ENCODE data around the gene APOBEC2. TPM values are rescaled to one million over a fixed set of nuclear protein-coding genes. Genes with fewer than 3 reads are reported as not detected.
"Not testable (repeated sequence)": the region's sequence is repeated elsewhere in the genome, so short reads cannot be mapped to it uniquely, and the experiment has no call there.

APOBEC2 gene
- total and polyA plus RNA-seq, 4 experiments from 2014 or later = 0.44 to 0.91 TPM; not detected in 2

- H3K27me3 ChIP-seq (ENCODE audit: insufficient read depth, low read length) = no peaks in the 10 kb centered on the region
- H3K9me3 Mint-ChIP-seq = peaks cover 0 to 5% (median under 1%) of the 10 kb centered on the region in 8 donors
- H3K36me3 Mint-ChIP-seq = peaks cover 0 to 15% of the 10 kb centered on the region in 2 donors
- no peak overlapping the region for H3K4me3 Mint-ChIP-seq
- H3K4me3 ChIP-seq (ENCODE audit: low read length in 2 of 2) = no peak overlapping the region
- H3K4me1 ChIP-seq (ENCODE audit: insufficient read depth, low read length) = no peaks in the 10 kb centered on the region
- H3K36me3 ChIP-seq (ENCODE audit: insufficient read depth, low read length) = no peaks in the 10 kb centered on the region
- intact Hi-C loops (cut with micrococcal nuclease) = no loop called here
- ChIA-PET CTCF (ENCODE audit: partially characterized antibody) (interaction anchor here (0.8 to 9.5 kb wide), 6 partner anchors 11 to 55 kb away, joined by 3 to 88 read pairs (median 6); no protein-coding TSS in a partner anchor), POLR2A (ENCODE audit: partially characterized antibody) (no interaction called here)
- H3K27me3 Mint-ChIP-seq = peaks cover 2 to 4% of the 10 kb centered on the region in 2 donors
- H3K4me1 Mint-ChIP-seq = no peaks in the 10 kb centered on the region
- no peak overlapping the region for H3K27ac Mint-ChIP-seq
- H3K9me3 ChIP-seq (ENCODE audit: control insufficient read depth in 1 of 2, low read length in 2 of 2) = no peaks in the 10 kb centered on the region
- no peak overlapping the region for H3K27ac ChIP-seq (ENCODE audit: low read depth, low read length)
- no peak for DNase-seq
Measured at GRCh38 chr6:41014780-41015179, 38.2 kb upstream of the APOBEC2 start.

GRCh38 chr6:41015860-41016259, 37.1 kb upstream of the APOBEC2 start:
- H3K4me3 ChIP-seq (ENCODE audit: low read length in 2 of 2); H3K27me3 ChIP-seq (ENCODE audit: insufficient read depth, low read length); H3K4me1 Mint-ChIP-seq; H3K9me3 Mint-ChIP-seq; H3K4me1 ChIP-seq (ENCODE audit: insufficient read depth, low read length); H3K27ac ChIP-seq (ENCODE audit: low read depth, low read length); intact Hi-C loops (cut with micrococcal nuclease); H3K27ac Mint-ChIP-seq; DNase-seq; H3K36me3 ChIP-seq (ENCODE audit: insufficient read depth, low read length); H3K4me3 Mint-ChIP-seq; H3K9me3 ChIP-seq (ENCODE audit: control insufficient read depth in 1 of 2, low read length in 2 of 2); POLR2A ChIA-PET (ENCODE audit: partially characterized antibody); H3K27me3 Mint-ChIP-seq: not testable (repeated sequence)
- H3K36me3 Mint-ChIP-seq = peaks cover 0 to 13% of the 10 kb centered on the region in 2 donors
- CTCF ChIA-PET (ENCODE audit: partially characterized antibody) = interaction anchor here (1.5 to 9.5 kb wide), 2 partner anchors 11 to 17 kb away, joined by 8 to 88 read pairs; no protein-coding TSS in a partner anchor

- Mint-ChIP-seq H3K27ac (no peak overlapping the region), H3K4me3 (no peak overlapping the region), H3K27me3 (peaks cover 0 to 2% of the 10 kb centered on the region in 2 donors), H3K9me3 (peaks cover 0 to 5% (median under 1%) of the 10 kb centered on the region in 8 donors), H3K4me1 (no peaks in the 10 kb centered on the region), H3K36me3 (peaks cover 0 to 11% of the 10 kb centered on the region in 2 donors)
- H3K9me3 ChIP-seq (ENCODE audit: control insufficient read depth in 1 of 2, low read length in 2 of 2) = no peaks in the 10 kb centered on the region
- no peaks in the 10 kb centered on the region for H3K4me1 ChIP-seq (ENCODE audit: insufficient read depth, low read length)
- intact Hi-C loops (cut with micrococcal nuclease) = no loop called here
- ChIA-PET CTCF (ENCODE audit: partially characterized antibody) (interaction anchor here (0.8 to 4.2 kb wide), 2 partner anchors 10 kb away, joined by 3 to 29 read pairs; no protein-coding TSS in a partner anchor), POLR2A (ENCODE audit: partially characterized antibody) (interaction anchor here (1.1 kb wide), 1 partner anchor 24 kb away, joined by 3 read pairs; no protein-coding TSS in a partner anchor)
- H3K27ac ChIP-seq (ENCODE audit: low read depth, low read length) = no peak overlapping the region
- no peaks in the 10 kb centered on the region for H3K27me3 ChIP-seq (ENCODE audit: insufficient read depth, low read length)
- H3K36me3 ChIP-seq (ENCODE audit: insufficient read depth, low read length) = no peaks in the 10 kb centered on the region
- H3K4me3 ChIP-seq (ENCODE audit: low read length in 2 of 2) = no peak overlapping the region
- no peak for DNase-seq
Measured at GRCh38 chr6:41017663-41018062, 35.3 kb upstream of the APOBEC2 start.

GRCh38 chr6:41021832-41022231, 31.2 kb upstream of the APOBEC2 start:
- Histone ChIP-seq H3K27ac (ENCODE audit: low read depth, low read length) (no peak overlapping the region), H3K4me3 (ENCODE audit: low read length in 2 of 2) (no peak overlapping the region), H3K9me3 (ENCODE audit: control insufficient read depth in 1 of 2, low read length in 2 of 2) (no peaks in the 10 kb centered on the region), H3K36me3 (ENCODE audit: insufficient read depth, low read length) (no peaks in the 10 kb centered on the region), H3K4me1 (ENCODE audit: insufficient read depth, low read length) (peaks cover under 1% of the 10 kb centered on the region), H3K27me3 (ENCODE audit: insufficient read depth, low read length) (no peaks in the 10 kb centered on the region)
- CTCF ChIA-PET (ENCODE audit: partially characterized antibody) = interaction anchor here (1.6 to 1.8 kb wide), 2 partner anchors 13 to 18 kb away, joined by 5 to 6 read pairs; partner anchors contain the start of gene UNC5CL
- peaks cover 0 to 4% of the 10 kb centered on the region in 2 donors for H3K36me3 Mint-ChIP-seq
- intact Hi-C loops (cut with micrococcal nuclease) = no loop called here
- DNase-seq = no peak
- no peak overlapping the region for H3K27ac Mint-ChIP-seq
- POLR2A ChIA-PET (ENCODE audit: partially characterized antibody) = no interaction called here
- no peak overlapping the region for H3K4me3 Mint-ChIP-seq
- no peaks in the 10 kb centered on the region for H3K4me1 Mint-ChIP-seq
- H3K27me3 Mint-ChIP-seq = no peaks in the 10 kb centered on the region
- peaks cover 0 to 5% (median 0%) of the 10 kb centered on the region in 8 donors for H3K9me3 Mint-ChIP-seq

GRCh38 chr6:41022294-41022693, 30.7 kb upstream of the APOBEC2 start:
- peaks cover 0 to 4% of the 10 kb centered on the region in 2 donors for H3K36me3 Mint-ChIP-seq
- Histone ChIP-seq H3K36me3 (ENCODE audit: insufficient read depth, low read length) (no peaks in the 10 kb centered on the region), H3K4me3 (ENCODE audit: low read length in 2 of 2) (no peak overlapping the region), H3K27me3 (ENCODE audit: insufficient read depth, low read length) (no peaks in the 10 kb centered on the region), H3K9me3 (ENCODE audit: control insufficient read depth in 1 of 2, low read length in 2 of 2) (no peaks in the 10 kb centered on the region), H3K27ac (ENCODE audit: low read depth, low read length) (no peak overlapping the region), H3K4me1 (ENCODE audit: insufficient read depth, low read length) (peaks cover 5% of the 10 kb centered on the region)
- POLR2A ChIA-PET (ENCODE audit: partially characterized antibody) = no interaction called here
- H3K9me3 Mint-ChIP-seq = peaks cover 0 to 5% (median 0%) of the 10 kb centered on the region in 8 donors
- peaks cover 3 to 4% (median 4%) of the 10 kb centered on the region in 4 donors for H3K4me1 Mint-ChIP-seq
- H3K27ac Mint-ChIP-seq = no peak overlapping the region
- H3K27me3 Mint-ChIP-seq = no peaks in the 10 kb centered on the region
- CTCF ChIA-PET (ENCODE audit: partially characterized antibody) = interaction anchor here (1.6 to 1.8 kb wide), 2 partner anchors 14 to 18 kb away, joined by 5 to 6 read pairs; partner anchors contain the start of gene UNC5CL
- H3K4me3 Mint-ChIP-seq = no peak overlapping the region
- DNase-seq = no peak
- intact Hi-C loops (cut with micrococcal nuclease) = no loop called here

GRCh38 chr6:41023114-41023513, 29.9 kb upstream of the APOBEC2 start:
- Mint-ChIP-seq H3K27me3 (no peaks in the 10 kb centered on the region), H3K27ac (no peak overlapping the region), H3K9me3 (peaks cover 0 to 5% (median 0%) of the 10 kb centered on the region in 8 donors), H3K4me3 (no peak overlapping the region), H3K4me1 (peaks cover 9 to 11% (median 10%) of the 10 kb centered on the region in 4 donors), H3K36me3 (peaks cover 0 to 3% of the 10 kb centered on the region in 2 donors)
- no peak overlapping the region for H3K27ac ChIP-seq (ENCODE audit: low read depth, low read length)
- no peaks in the 10 kb centered on the region for H3K27me3 ChIP-seq (ENCODE audit: insufficient read depth, low read length)
- CTCF ChIA-PET (ENCODE audit: partially characterized antibody) = interaction anchor here (1.1 to 1.8 kb wide), 3 partner anchors 13 to 17 kb away, joined by 3 to 6 read pairs (median 5); partner anchors contain the start of gene UNC5CL
- no peak overlapping the region for H3K4me3 ChIP-seq (ENCODE audit: low read length in 2 of 2)
- peaks cover 13% of the 10 kb centered on the region for H3K4me1 ChIP-seq (ENCODE audit: insufficient read depth, low read length)
- DNase-seq = no peak
- intact Hi-C loops (cut with micrococcal nuclease) = no loop called here
- POLR2A ChIA-PET (ENCODE audit: partially characterized antibody) = no interaction called here
- no peaks in the 10 kb centered on the region for H3K36me3 ChIP-seq (ENCODE audit: insufficient read depth, low read length)
- H3K9me3 ChIP-seq (ENCODE audit: control insufficient read depth in 1 of 2, low read length in 2 of 2) = no peaks in the 10 kb centered on the region

GRCh38 chr6:41025966-41026530, 27.0 kb upstream of the APOBEC2 start:
- no peaks in the 10 kb centered on the region for H3K9me3 Mint-ChIP-seq
- H3K27me3 ChIP-seq (ENCODE audit: insufficient read depth, low read length) = no peaks in the 10 kb centered on the region
- peak overlapping the region in 5 of 7 donors; percentile 18 to 70 (median 27) for H3K27ac Mint-ChIP-seq
- ChIA-PET POLR2A (ENCODE audit: partially characterized antibody) (no interaction called here), CTCF (ENCODE audit: partially characterized antibody) (interaction anchor here (1.7 to 6.5 kb wide), 8 partner anchors 11 to 50 kb away, joined by 3 to 88 read pairs (median 32); partner anchors contain the start of genes TSPO2 and UNC5CL)
- intact Hi-C loops (cut with micrococcal nuclease) = no loop called here
- H3K4me3 ChIP-seq (ENCODE audit: low read length in 2 of 2) = no peak overlapping the region
- no peaks in the 10 kb centered on the region for H3K9me3 ChIP-seq (ENCODE audit: control insufficient read depth in 1 of 2, low read length in 2 of 2)
- no peak for DNase-seq
- peak overlapping the region in 3 of 8 donors; percentile 33 to 47 (median 34) for H3K4me3 Mint-ChIP-seq
- no peaks in the 10 kb centered on the region for H3K27me3 Mint-ChIP-seq
- no peaks in the 10 kb centered on the region for H3K36me3 Mint-ChIP-seq
- no peaks in the 10 kb centered on the region for H3K36me3 ChIP-seq (ENCODE audit: insufficient read depth, low read length)
- H3K27ac ChIP-seq (ENCODE audit: low read depth, low read length) = no peak overlapping the region
- peaks cover 18 to 22% (median 19%) of the 10 kb centered on the region in 4 donors for H3K4me1 Mint-ChIP-seq
- H3K4me1 ChIP-seq (ENCODE audit: insufficient read depth, low read length) = peaks cover 25% of the 10 kb centered on the region
